Measurements from ENCODE around the gene DLGAP5.

The DLGAP5 gene

GRCh38 chr14:55109836-55110235, 81.5 kb downstream of the DLGAP5 start:
- Histone ChIP-seq H3K4me2 (ENCODE audit: low read depth, low read length, poor library complexity, severe bottlenecking) (no peak overlapping the region), H3F3A (ENCODE audit: insufficient read depth) (no peaks in the 10 kb centered on the region), H3K9ac (ENCODE audit: low read length) (no peak overlapping the region), H3K9me3 (ENCODE audit: insufficient read depth, low read length) (no peaks in the 10 kb centered on the region), H3K27me3 (ENCODE audit: low read length) (no peaks in the 10 kb centered on the region), H3K4me3 (ENCODE audit: insufficient read depth, low read length, poor library complexity, severe bottlenecking) (no peak overlapping the region), H3K79me2 (ENCODE audit: insufficient read depth, low read length) (no peaks in the 10 kb centered on the region), H3K27ac (ENCODE audit: low read depth, low read length) (no peak overlapping the region), H3K9me2 (replicated peaks; ENCODE audit: insufficient read depth, low read length) (no peaks in the 10 kb centered on the region), H2AFZ (ENCODE audit: low read depth, low read length, severe bottlenecking) (no peak overlapping the region), H4K20me1 (ENCODE audit: low read depth, low read length) (no peaks in the 10 kb centered on the region), H3K36me3 (ENCODE audit: low read length) (no peaks in the 10 kb centered on the region)
- TF ChIP-seq CTCF (IDR thresholded peaks at IDR 0.05; ENCODE audit: insufficient read depth, low read length, poor library complexity, severe bottlenecking) (no peak), EZH2phosphoT487 (conservative IDR thresholded peaks at IDR 0.05; ENCODE audit: low read length) (no peak)

- H4K20me1 ChIP-seq (ENCODE audit: low read depth, low read length) = no peaks in the 10 kb centered on the region
- no peaks in the 10 kb centered on the region for H3K36me3 ChIP-seq (ENCODE audit: low read length)
- no peaks in the 10 kb centered on the region for H3K27me3 ChIP-seq (ENCODE audit: low read length)
- no peak overlapping the region for H3K9ac ChIP-seq (ENCODE audit: low read length)
- H3F3A ChIP-seq (ENCODE audit: insufficient read depth) = peaks cover 12% of the 10 kb centered on the region
- H2AFZ ChIP-seq (ENCODE audit: low read depth, low read length, severe bottlenecking) = no peak overlapping the region
- no peaks in the 10 kb centered on the region for H3K9me2 ChIP-seq (replicated peaks; ENCODE audit: insufficient read depth, low read length)
- no peak overlapping the region for H3K4me3 ChIP-seq (ENCODE audit: insufficient read depth, low read length, poor library complexity, severe bottlenecking)
- TF ChIP-seq EZH2phosphoT487 (conservative IDR thresholded peaks at IDR 0.05; ENCODE audit: low read length) (no peak), CTCF (IDR thresholded peaks at IDR 0.05; ENCODE audit: insufficient read depth, low read length, poor library complexity, severe bottlenecking) (no peak)
- H3K79me2 ChIP-seq (ENCODE audit: insufficient read depth, low read length) = no peaks in the 10 kb centered on the region
- H3K4me2 ChIP-seq (ENCODE audit: low read depth, low read length, poor library complexity, severe bottlenecking) = no peak overlapping the region
- no peaks in the 10 kb centered on the region for H3K9me3 ChIP-seq (ENCODE audit: insufficient read depth, low read length)
- no peak overlapping the region for H3K27ac ChIP-seq (ENCODE audit: low read depth, low read length)
Measured at GRCh38 chr14:55107766-55108554, 83.4 kb downstream of the DLGAP5 start.

- H3K9ac ChIP-seq (ENCODE audit: low read length) = no peak overlapping the region
- H3K9me3 ChIP-seq (ENCODE audit: insufficient read depth, low read length) = no peaks in the 10 kb centered on the region
- no peaks in the 10 kb centered on the region for H3K27me3 ChIP-seq (ENCODE audit: low read length)
- H2AFZ ChIP-seq (ENCODE audit: low read depth, low read length, severe bottlenecking) = no peak overlapping the region
- no peak overlapping the region for H3K27ac ChIP-seq (ENCODE audit: low read depth, low read length)
- no peak overlapping the region for H3K4me2 ChIP-seq (ENCODE audit: low read depth, low read length, poor library complexity, severe bottlenecking)
- no peaks in the 10 kb centered on the region for H3K79me2 ChIP-seq (ENCODE audit: insufficient read depth, low read length)
- TF ChIP-seq EZH2phosphoT487 (conservative IDR thresholded peaks at IDR 0.05; ENCODE audit: low read length) (no peak), CTCF (IDR thresholded peaks at IDR 0.05; ENCODE audit: insufficient read depth, low read length, poor library complexity, severe bottlenecking) (no peak)
- H3K4me3 ChIP-seq (ENCODE audit: insufficient read depth, low read length, poor library complexity, severe bottlenecking) = no peak overlapping the region
- H4K20me1 ChIP-seq (ENCODE audit: low read depth, low read length) = no peaks in the 10 kb centered on the region
- H3K9me2 ChIP-seq (replicated peaks; ENCODE audit: insufficient read depth, low read length) = no peaks in the 10 kb centered on the region
- H3K36me3 ChIP-seq (ENCODE audit: low read length) = no peaks in the 10 kb centered on the region
- peaks cover 24% of the 10 kb centered on the region for H3F3A ChIP-seq (ENCODE audit: insufficient read depth)
Measured at GRCh38 chr14:55105991-55106390, 85.4 kb downstream of the DLGAP5 start.
